ENCODE data around the gene AMPD3.
"Not testable (repeated sequence)": the region's sequence is repeated elsewhere in the genome, so short reads cannot be mapped to it uniquely, and the experiment has no call there.

The AMPD3 gene

DNA sequence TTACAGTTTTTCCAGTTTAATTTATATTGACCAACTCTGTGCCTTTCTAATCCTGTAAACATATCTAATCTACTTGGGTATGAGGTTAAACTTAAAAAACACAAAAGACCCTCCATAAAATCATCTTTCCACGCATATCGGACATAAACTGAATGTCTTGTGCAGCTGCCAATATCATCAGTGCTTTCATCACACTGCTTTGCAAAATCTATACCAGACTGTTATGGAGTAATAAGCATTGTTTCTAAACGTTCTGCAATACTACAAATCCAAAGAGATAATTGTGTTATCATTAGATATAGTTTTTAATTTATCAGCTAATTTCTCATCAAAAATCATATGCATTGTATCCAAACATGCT is 36.1 kb upstream of the AMPD3 start:
- TF ChIP-seq, protein P1, sequence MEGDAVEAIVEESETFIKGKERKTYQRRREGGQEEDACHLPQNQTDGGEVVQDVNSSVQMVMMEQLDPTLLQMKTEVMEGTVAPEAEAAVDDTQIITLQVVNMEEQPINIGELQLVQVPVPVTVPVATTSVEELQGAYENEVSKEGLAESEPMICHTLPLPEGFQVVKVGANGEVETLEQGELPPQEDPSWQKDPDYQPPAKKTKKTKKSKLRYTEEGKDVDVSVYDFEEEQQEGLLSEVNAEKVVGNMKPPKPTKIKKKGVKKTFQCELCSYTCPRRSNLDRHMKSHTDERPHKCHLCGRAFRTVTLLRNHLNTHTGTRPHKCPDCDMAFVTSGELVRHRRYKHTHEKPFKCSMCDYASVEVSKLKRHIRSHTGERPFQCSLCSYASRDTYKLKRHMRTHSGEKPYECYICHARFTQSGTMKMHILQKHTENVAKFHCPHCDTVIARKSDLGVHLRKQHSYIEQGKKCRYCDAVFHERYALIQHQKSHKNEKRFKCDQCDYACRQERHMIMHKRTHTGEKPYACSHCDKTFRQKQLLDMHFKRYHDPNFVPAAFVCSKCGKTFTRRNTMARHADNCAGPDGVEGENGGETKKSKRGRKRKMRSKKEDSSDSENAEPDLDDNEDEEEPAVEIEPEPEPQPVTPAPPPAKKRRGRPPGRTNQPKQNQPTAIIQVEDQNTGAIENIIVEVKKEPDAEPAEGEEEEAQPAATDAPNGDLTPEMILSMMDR (IDR thresholded peaks at IDR 0.05; ENCODE audit: insufficient read depth, low read depth, low read length, missing control alignments): no peak

DNA sequence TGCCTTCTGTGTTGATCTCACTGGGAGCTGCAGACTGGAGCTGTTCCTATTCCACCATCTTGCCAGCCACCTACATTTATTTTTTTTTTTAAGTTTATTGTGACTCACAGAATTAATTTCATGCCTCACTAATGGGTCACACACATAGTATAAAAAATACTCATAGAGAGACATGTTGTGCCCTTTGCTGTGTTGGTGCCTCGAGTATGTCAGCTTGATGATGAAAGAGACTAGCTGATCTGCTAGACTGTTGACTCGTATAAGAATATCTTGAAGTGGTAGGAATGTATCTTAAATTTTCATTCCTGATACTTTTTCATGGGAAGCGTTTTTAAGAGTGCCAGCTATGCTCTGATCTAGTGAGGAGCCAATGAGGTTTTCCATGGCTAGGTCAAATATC is 28.6 kb upstream of the AMPD3 start:
- no peak overlapping the region for H3K4me3 ChIP-seq (ENCODE audit: low read depth, low read length)
- TF ChIP-seq, protein P1 (IDR thresholded peaks at IDR 0.05; ENCODE audit: insufficient read depth, low read depth, low read length, missing control alignments): no peak
- no peak for DNase-seq (ENCODE audit: low read depth)

More for the DNA sequence above, 36.1 kb upstream of the AMPD3 start:
- DNase-seq (ENCODE audit: low read depth): no peak
- H3K4me3 ChIP-seq (ENCODE audit: low read depth, low read length): no peak overlapping the region

DNA sequence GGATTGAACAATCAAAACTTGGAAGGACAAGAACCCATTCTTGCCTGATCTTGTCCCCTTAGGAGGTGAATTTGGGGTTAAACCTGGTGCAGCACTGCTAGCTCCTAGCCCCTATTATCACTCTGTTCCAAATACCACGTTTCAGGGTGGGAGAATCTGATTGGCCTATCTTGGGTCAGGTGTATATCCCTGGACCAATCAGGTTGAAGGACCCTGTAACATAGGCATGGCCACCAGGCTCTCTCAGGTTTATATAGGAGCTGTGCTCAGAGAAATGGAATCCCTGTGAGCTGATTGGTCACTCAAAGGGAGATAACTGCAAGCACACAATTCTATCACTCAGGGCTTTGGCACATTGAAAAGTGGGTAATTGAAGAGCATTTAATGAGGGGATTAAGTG is 26.6 kb upstream of the AMPD3 start:
- TF ChIP-seq, protein P1 (IDR thresholded peaks at IDR 0.05; ENCODE audit: insufficient read depth, low read depth, low read length, missing control alignments): no peak
- no peak for DNase-seq (ENCODE audit: low read depth)
- H3K4me3 ChIP-seq (ENCODE audit: low read depth, low read length): no peak overlapping the region

DNA sequence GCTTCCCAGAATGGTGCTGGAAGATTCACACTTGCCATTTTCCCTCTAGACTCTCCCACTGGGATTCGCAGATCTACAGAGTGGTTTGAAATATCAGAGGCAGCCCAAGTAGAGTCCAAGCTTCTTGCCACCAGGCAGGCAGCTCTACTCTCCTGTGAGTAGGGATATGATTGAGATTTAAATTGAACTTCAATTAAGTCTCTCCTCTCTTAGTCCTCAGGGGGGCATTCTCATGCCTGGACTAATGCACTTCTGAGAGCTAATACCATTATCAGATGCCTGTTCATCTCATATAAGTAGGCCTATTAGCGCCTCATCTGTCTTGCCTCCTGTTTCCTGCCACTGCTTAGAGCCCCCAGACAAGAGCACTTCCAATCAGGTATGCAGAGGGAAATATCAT is 25.5 kb upstream of the AMPD3 start:
- no peak overlapping the region for H3K4me3 ChIP-seq (ENCODE audit: low read depth, low read length)
- TF ChIP-seq, protein P1 (IDR thresholded peaks at IDR 0.05; ENCODE audit: insufficient read depth, low read depth, low read length, missing control alignments): no peak
- DNase-seq (ENCODE audit: low read depth): no peak

GRCh38 chr11:10432493-10432892 is 22.6 kb upstream of the AMPD3 start:
- DNase-seq (ENCODE audit: low read depth): no peak
- H3K4me3 ChIP-seq (ENCODE audit: low read depth, low read length): no peak overlapping the region
- TF ChIP-seq, protein P1 (IDR thresholded peaks at IDR 0.05; ENCODE audit: insufficient read depth, low read depth, low read length, missing control alignments): no peak

DNA sequence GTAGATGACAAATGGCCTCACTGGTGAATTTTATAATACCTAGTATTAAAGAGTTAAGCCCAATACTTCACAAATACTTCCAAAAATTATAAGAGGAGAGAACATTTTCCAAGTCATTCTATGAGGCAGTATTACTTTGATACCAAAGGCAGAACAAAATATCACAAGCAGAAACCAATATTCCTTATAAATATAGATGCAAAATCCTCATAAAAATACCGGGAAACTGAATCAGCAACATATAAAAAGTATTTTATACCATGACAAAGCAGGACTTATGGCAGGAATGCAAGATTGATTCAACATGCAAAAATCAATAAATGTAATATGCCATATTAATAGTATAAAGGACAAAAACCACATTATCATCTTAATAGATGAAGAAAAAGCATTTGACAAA is 22.1 kb upstream of the AMPD3 start:
- DNase-seq (ENCODE audit: low read depth): no peak
- TF ChIP-seq, protein P1 (IDR thresholded peaks at IDR 0.05; ENCODE audit: insufficient read depth, low read depth, low read length, missing control alignments): no peak
- no peak overlapping the region for H3K4me3 ChIP-seq (ENCODE audit: low read depth, low read length)

DNA sequence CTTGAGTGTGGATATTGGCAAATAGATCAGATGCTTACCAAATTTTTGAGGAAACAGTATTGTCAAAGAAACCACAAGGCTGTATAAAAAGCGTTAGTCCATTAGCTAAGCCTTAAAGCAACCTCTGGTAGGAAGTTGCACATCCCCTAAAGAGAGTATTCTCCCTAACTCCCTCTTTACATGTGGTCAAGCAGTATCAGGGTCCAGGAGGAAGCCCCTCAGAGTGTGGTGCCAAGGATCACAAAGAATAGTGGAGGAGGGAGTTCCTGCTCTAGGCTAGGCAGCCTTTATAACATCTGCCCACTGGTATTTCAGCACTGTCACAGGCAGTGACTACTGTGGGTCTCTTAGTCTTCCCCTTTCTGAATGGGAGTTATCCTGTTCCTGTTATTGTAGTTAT is 18.8 kb upstream of the AMPD3 start:
- DNase-seq (ENCODE audit: low read depth): no peak
- H3K4me3 ChIP-seq (ENCODE audit: low read depth, low read length): no peak overlapping the region
- TF ChIP-seq, protein P1 (IDR thresholded peaks at IDR 0.05; ENCODE audit: insufficient read depth, low read depth, low read length, missing control alignments): no peak

GRCh38 chr11:10436683-10437082 is 18.4 kb upstream of the AMPD3 start:
- DNase-seq (ENCODE audit: low read depth); H3K4me3 ChIP-seq (ENCODE audit: low read depth, low read length): not testable (repeated sequence)
